Ishikawa (cell line): ENCODE results near the gene METTL9.
A peak's percentile ranks its signal among the peaks of the same experiment; 100 is the strongest.

Source experiments
- CEBPB ChIP-seq: IDR thresholded peaks from 2 replicates; pipeline ENCODE4 v1.6.1; 2012
- CREB1 ChIP-seq: IDR thresholded peaks from 2 replicates; pipeline ENCODE4 v1.6.1; 2012; ENCODE audit warnings: low read depth
- EGR1 ChIP-seq: IDR thresholded peaks from 2 replicates; pipeline ENCODE4 v1.6.1; 2012
- EP300 ChIP-seq: IDR thresholded peaks from 2 replicates; pipeline ENCODE4 v1.6.1; 2012; ENCODE audit warnings: borderline replicate concordance
- FOXM1 ChIP-seq: IDR thresholded peaks from 2 replicates; pipeline ENCODE4 v1.6.1; 2012; ENCODE audit warnings: low read depth, borderline replicate concordance
- NFIC ChIP-seq: IDR thresholded peaks from 2 replicates; pipeline ENCODE4 v1.6.1; 2012
- RAD21 ChIP-seq: IDR thresholded peaks from 2 replicates; pipeline ENCODE4 v1.6.1; 2012; ENCODE audit warnings: low read depth
- TAF1 ChIP-seq: IDR thresholded peaks from 2 replicates; pipeline ENCODE4 v1.6.1; 2012; ENCODE audit warnings: low read depth, mild to moderate bottlenecking
- TCF12 ChIP-seq: IDR thresholded peaks from 2 replicates; pipeline ENCODE4 v1.6.1; 2012; ENCODE audit warnings: low read depth
- TEAD4 ChIP-seq: IDR thresholded peaks from 2 replicates; pipeline ENCODE4 v1.6.1; 2012
- YY1 ChIP-seq: IDR thresholded peaks from 2 replicates; pipeline ENCODE4 v1.6.1; 2012; ENCODE audit warnings: low read depth
- ZBTB7A ChIP-seq: IDR thresholded peaks from 2 replicates; pipeline ENCODE4 v1.6.1; 2012; ENCODE audit warnings: low read depth
- TF ChIP-seq, protein P1 (sequence below): IDR thresholded peaks from 2 replicates; pipeline ENCODE4 v1.6.1; 2012
- TF ChIP-seq, protein P2 (sequence below): IDR thresholded peaks from 2 replicates; pipeline ENCODE4 v1.6.1; 2012
- TF ChIP-seq, protein P3 (sequence below): IDR thresholded peaks from 2 replicates; pipeline ENCODE4 v1.6.1; 2012; ENCODE audit warnings: low read depth, mild to moderate bottlenecking

METTL9 gene

DNA sequence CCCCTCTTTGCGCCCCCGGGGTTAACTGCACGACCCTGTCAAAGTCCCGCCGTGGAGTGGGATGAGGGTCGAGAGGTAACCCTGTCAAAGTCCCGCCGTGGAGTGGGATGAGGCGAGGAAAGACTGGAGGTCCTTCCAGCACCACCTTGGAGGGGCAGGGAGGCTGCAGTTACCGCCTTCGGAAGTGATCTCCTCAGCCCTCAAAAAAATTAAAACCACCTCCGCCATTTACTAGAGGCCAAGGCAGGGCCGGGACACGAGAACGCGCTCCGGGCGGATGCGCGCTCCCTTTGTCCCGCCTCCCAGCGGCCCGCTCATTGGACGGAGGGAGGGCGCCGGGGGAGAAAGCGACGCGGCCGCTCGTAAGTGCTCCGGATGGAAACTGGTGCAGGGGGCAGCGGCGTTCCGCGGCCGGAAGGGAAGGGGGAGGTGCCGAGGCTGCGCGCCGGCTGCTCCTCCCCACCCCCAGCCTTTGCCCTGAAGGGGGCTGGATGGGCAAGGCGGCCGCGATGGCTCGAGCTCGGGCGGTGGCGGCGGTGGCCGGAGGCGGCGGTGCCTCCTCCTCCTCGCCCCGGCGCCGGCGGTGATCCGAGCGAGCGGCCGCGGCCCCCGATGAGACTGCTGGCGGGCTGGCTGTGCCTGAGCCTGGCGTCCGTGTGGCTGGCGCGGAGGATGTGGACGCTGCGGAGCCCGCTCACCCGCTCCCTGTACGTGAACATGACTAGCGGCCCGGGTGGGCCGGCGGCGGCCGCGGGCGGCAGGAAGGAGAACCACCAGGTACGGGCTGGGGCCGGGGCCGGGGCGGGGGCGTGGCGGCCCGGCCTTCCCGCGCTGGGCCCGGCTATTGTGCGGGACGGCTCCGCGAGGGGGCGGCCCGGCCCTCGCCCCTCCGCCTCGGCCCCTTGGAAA is at the start of gene METTL9:
Gene METTL9, plus strand, starts transcription at position 456 of the 909 bp plus-strand sequence. Its CDS starts 157 bp downstream, at position 613.
- TF ChIP-seq ZBTB7A (peak; percentile 67; the same call in 1 of the 2 replicates), NFIC (no peak; the same call in 1 of the 2 replicates), CREB1 (peak; percentile 42; the same call in 1 of the 2 replicates), FOXM1 (no peak), YY1 (peak; percentile 85; the same call in 1 of the 2 replicates), RAD21 (no peak; the same call in 1 of the 2 replicates), TCF12 (peak; percentile 82), EP300 (no peak), TEAD4 (peak; percentile 36; the same call in 1 of the 2 replicates), TAF1 (peak; percentile 94)
- TF ChIP-seq, protein P1, sequence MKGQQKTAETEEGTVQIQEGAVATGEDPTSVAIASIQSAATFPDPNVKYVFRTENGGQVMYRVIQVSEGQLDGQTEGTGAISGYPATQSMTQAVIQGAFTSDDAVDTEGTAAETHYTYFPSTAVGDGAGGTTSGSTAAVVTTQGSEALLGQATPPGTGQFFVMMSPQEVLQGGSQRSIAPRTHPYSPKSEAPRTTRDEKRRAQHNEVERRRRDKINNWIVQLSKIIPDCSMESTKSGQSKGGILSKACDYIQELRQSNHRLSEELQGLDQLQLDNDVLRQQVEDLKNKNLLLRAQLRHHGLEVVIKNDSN = peak; percentile 74
- TF ChIP-seq, protein P2, sequence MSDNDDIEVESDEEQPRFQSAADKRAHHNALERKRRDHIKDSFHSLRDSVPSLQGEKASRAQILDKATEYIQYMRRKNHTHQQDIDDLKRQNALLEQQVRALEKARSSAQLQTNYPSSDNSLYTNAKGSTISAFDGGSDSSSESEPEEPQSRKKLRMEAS = peak; percentile 74

DNA sequence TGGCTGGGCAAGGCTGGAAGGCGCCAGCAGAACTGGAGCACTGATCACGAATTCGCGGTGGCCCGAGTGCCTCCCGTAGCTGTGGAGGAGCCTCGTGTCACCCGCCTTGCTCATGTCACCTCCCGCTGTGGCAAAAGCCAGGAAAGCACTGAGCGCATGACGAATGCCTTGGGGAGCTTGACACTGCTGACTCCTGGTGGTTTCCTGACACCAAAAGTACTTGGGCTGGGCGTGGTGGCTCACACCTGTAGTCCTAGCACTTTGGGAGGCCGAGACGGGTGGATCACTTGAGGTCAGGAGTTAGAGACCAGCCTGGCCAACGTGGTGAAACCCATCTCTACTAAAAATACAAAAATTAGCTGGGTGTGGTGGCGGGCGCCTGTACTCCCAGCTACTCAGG is 47.8 kb upstream of the METTL9 start:
- peak; percentile 23; the same call in 1 of the 2 replicates for TF ChIP-seq RAD21

DNA sequence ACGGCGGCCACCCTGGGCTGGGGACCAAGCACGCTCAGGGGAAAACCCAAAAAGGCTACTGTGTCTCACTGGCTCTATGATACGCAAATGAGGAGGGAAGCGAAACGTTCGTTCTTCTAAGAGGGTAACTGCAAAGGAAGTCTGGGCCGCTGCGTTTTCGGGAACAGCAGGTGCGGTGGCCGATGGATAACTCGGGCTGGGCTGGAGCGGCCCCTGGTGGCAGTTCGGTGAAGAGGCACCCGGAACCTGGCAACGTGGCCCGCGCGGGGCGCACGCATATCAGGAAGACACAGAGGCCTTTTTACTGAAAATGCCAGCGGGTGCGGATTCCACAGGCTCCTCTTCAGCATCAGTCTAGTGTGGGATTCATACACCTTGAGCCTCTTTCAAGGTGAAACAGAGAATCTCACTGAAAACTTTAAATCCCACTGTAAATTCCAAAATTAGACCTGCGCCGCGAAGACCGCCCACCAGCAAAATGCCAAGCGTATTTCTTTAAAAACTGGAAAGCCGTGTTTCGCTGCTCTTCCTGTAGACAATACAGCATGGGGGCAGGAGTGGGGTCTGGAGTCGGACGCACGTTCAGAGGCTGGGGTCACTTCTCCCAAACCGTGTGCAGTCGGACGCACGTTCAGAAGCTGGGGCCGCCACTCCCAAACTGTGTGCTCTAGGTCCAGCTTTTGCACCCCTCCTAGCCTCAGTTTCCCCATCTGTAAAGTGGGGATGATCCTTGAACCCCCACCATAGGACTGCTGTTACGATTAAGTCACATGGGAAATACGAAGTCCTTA is 44.4 kb upstream of the METTL9 start:
- TF ChIP-seq ZBTB7A (no peak), TAF1 (no peak), EP300 (no peak), TCF12 (peak; percentile 53; the same call in 1 of the 2 replicates), YY1 (no peak), EGR1 (no peak), FOXM1 (no peak), NFIC (0 out of 2 replicates have a peak, but pooled peaks have one; percentile 24), CEBPB (no peak), RAD21 (peak; percentile 99), CREB1 (no peak), TEAD4 (0 out of 2 replicates have a peak, but pooled peaks have one; percentile 25)
- TF ChIP-seq, protein P3, sequence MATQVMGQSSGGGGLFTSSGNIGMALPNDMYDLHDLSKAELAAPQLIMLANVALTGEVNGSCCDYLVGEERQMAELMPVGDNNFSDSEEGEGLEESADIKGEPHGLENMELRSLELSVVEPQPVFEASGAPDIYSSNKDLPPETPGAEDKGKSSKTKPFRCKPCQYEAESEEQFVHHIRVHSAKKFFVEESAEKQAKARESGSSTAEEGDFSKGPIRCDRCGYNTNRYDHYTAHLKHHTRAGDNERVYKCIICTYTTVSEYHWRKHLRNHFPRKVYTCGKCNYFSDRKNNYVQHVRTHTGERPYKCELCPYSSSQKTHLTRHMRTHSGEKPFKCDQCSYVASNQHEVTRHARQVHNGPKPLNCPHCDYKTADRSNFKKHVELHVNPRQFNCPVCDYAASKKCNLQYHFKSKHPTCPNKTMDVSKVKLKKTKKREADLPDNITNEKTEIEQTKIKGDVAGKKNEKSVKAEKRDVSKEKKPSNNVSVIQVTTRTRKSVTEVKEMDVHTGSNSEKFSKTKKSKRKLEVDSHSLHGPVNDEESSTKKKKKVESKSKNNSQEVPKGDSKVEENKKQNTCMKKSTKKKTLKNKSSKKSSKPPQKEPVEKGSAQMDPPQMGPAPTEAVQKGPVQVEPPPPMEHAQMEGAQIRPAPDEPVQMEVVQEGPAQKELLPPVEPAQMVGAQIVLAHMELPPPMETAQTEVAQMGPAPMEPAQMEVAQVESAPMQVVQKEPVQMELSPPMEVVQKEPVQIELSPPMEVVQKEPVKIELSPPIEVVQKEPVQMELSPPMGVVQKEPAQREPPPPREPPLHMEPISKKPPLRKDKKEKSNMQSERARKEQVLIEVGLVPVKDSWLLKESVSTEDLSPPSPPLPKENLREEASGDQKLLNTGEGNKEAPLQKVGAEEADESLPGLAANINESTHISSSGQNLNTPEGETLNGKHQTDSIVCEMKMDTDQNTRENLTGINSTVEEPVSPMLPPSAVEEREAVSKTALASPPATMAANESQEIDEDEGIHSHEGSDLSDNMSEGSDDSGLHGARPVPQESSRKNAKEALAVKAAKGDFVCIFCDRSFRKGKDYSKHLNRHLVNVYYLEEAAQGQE = no peak
- TF ChIP-seq, protein P1 = 0 out of 2 replicates have a peak, but pooled peaks have one; percentile 10
- TF ChIP-seq, protein P2 = peak; percentile 88

DNA sequence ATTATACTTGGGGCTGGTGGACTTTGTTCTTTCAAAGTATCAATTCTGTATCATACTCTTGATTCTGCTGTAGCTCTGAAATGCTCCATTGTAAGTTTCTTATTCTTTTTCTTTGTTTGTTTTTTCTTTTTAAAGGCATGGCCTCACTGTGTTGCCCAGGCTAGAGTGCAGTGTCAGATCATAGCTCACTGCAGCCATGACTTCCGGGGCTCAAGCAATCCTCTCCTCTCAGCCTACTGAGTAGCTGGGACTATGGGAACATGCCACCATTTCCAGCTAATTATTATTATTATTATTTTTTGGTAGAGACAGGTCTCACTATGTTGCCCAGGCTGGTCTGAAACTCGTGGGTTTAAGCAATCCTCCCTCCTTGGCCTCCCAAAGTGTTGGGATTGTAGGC is 38.9 kb upstream of the METTL9 start:
- TF ChIP-seq CREB1 (no peak), TAF1 (no peak), EGR1 (no peak), TCF12 (no peak), TEAD4 (no peak), RAD21 (no peak), YY1 (no peak), ZBTB7A (no peak), NFIC (no peak), FOXM1 (no peak), CEBPB (no peak), EP300 (no peak)
- TF ChIP-seq, protein P1 = no peak
- TF ChIP-seq, protein P2 = no peak
- TF ChIP-seq, protein P3 = no peak
